HepG2 (cell line): Measurements from ENCODE around the gene ZMYND12. TPM values are rescaled to one million over a fixed set of nuclear protein-coding genes. Genes with fewer than 3 reads are reported as not detected.

Experiments used
- CENPT ChIP-seq: sonication (generic); formaldehyde crosslinking; IDR thresholded peaks from 2 replicates; pipeline ENCODE4 v1.8.0; 2022; ENCODE audit warnings: low read depth, mild to moderate bottlenecking, moderate library complexity, missing genetic modification reagents
- IKZF1 ChIP-seq: fragments of 450-650 bp; IDR thresholded peaks from 2 replicates; pipeline ENCODE4 v1.7.1; 2016
- MBNL3 ChIP-seq: fragments of 250-450 bp; sonication (Bioruptor Pico); conservative IDR thresholded peaks from 2 replicates; pipeline ENCODE4 v1.8.0; 2022; ENCODE audit warnings: mild to moderate bottlenecking, inconsistent platforms
- POLR2AphosphoS2 ChIP-seq: IDR thresholded peaks from 2 replicates; pipeline ENCODE4 v1.6.1; 2011; ENCODE audit warnings: low read depth, low read length, improper control_type of control experiment
- SMARCE1 ChIP-seq: fragments of 450-650 bp; IDR thresholded peaks from 2 replicates; pipeline ENCODE4 v1.6.1; 2017; ENCODE audit warnings: borderline replicate concordance
- SNAPC5 ChIP-seq: sonication (generic); formaldehyde crosslinking; IDR thresholded peaks from 2 replicates; pipeline ENCODE4 v1.8.1; 2023; ENCODE audit warnings: mild to moderate bottlenecking, missing genetic modification reagents, borderline replicate concordance
- SOX13 ChIP-seq, 3 experiments: fragments of 450-650 bp in 1 of 3; sonication (generic) in 1 of 3; formaldehyde crosslinking in 1 of 3; IDR thresholded peaks in 2 of 3; conservative IDR thresholded peaks in 1 of 3; 2 replicates each; pipeline versions ENCODE4 v1.5.0 to v1.6.1; 2016 to 2020; ENCODE audit warnings: antibody characterized with exemption in 1 of 3, mild to moderate bottlenecking in 1 of 3, missing compliant biosample characterization in 1 of 3, missing genetic modification reagents in 1 of 3, moderate library complexity in 1 of 3
- SRSF1 ChIP-seq: fragments of 200-400 bp; formaldehyde crosslinking; optimal IDR thresholded peaks from 2 replicates; pipeline ENCODE3; 2017; ENCODE audit warnings: mild to moderate bottlenecking, low read depth, low read length, moderate library complexity
- SRSF9 ChIP-seq: fragments of 200-400 bp; formaldehyde crosslinking; IDR thresholded peaks from 2 replicates; pipeline ENCODE4 v1.6.1; 2018; ENCODE audit warnings: borderline replicate concordance, mild to moderate bottlenecking, low read depth, low read length; ENCODE audit not compliant: insufficient read depth, poor library complexity, severe bottlenecking
- STAT6 ChIP-seq: sonication (generic); formaldehyde crosslinking; IDR thresholded peaks from 2 replicates; pipeline ENCODE4 v1.4.0; 2020; ENCODE audit warnings: missing genetic modification reagents, mild to moderate bottlenecking, borderline replicate concordance
- TRIM24 ChIP-seq: sonication (generic); formaldehyde crosslinking; IDR thresholded peaks from 2 replicates; pipeline ENCODE4 v1.8.0; 2022; ENCODE audit warnings: mild to moderate bottlenecking, missing genetic modification reagents
- ZNF570 ChIP-seq: sonication (generic); formaldehyde crosslinking; IDR thresholded peaks from 2 replicates; pipeline ENCODE4 v1.4.0; 2020; ENCODE audit warnings: mild to moderate bottlenecking, missing genetic modification reagents, borderline replicate concordance
- ZNF572 ChIP-seq: sonication (generic); formaldehyde crosslinking; IDR thresholded peaks from 2 replicates; pipeline ENCODE4 v1.5.1; 2020; ENCODE audit warnings: mild to moderate bottlenecking, missing genetic modification reagents
- ZNF737 ChIP-seq: sonication (generic); formaldehyde crosslinking; IDR thresholded peaks from 2 replicates; pipeline ENCODE4 v1.5.0; 2020; ENCODE audit warnings: missing genetic modification reagents, mild to moderate bottlenecking, borderline replicate concordance
- polyA plus RNA-seq, 8 experiments: library from polyadenylated mRNA; depleted of rRNA in 3 of 8; stranded (reverse) in 7 of 8; unstranded in 1 of 8; fragments of >200 nt; fragmentation: Illumina TruSeq in 4 of 8; extraction: Trizol in 4 of 8; gene quantifications; 2 replicates each; pipeline versions ENCODE4 v1.2.1 to v1.2.3, GENCODE V29; 2011 to 2016; ENCODE audit warnings: low read depth in 4 of 8, missing spikeins in 1 of 8, mixed read lengths in 1 of 8; ENCODE audit not compliant: insufficient read depth in 1 of 8
- total RNA-seq, 5 experiments: library from RNA; depleted of rRNA; stranded (reverse); fragments of >200 nt; fragmentation: Illumina TruSeq; extraction: Trizol; gene quantifications; 2 replicates each; pipeline ENCODE4 v1.2.3, GENCODE V29; 2016; ENCODE audit warnings: low read depth in 1 of 5
- TF ChIP-seq, protein P1 (sequence below): sonication (generic); formaldehyde crosslinking; IDR thresholded peaks from 2 replicates; pipeline ENCODE4 v1.4.0; 2020; ENCODE audit warnings: mild to moderate bottlenecking, missing genetic modification reagents
- TF ChIP-seq, protein P2 (sequence below): sonication (generic); formaldehyde crosslinking; IDR thresholded peaks from 2 replicates; pipeline ENCODE4 v1.4.0; 2020; ENCODE audit warnings: missing genetic modification reagents, borderline replicate concordance

Gene ZMYND12
- total and polyA plus RNA-seq, 2 of the 13 experiments (the other 11 are each of a cell fraction or from before 2014, with no cell fraction given): 0.13 to 0.71 TPM

- TF ChIP-seq MBNL3: no peak
- TF ChIP-seq SNAPC5 (CRISPR knock-in tag): no peak
- TF ChIP-seq SMARCE1: no peak
- no peak for TF ChIP-seq IKZF1
- TF ChIP-seq TRIM24 (CRISPR knock-in tag): no peak
- TF ChIP-seq ZNF737: no peak
- no peak for TF ChIP-seq SOX13 (IDR thresholded peaks at IDR 0.05)
- peak in 1 of 2 experiments; percentile 19; a peak in 1 of 4 replicates for TF ChIP-seq SOX13 (CRISPR knock-in tag; conservative IDR thresholded peaks at IDR 0.05 in 1 of 2, IDR thresholded peaks at IDR 0.05 in 1 of 2)
- TF ChIP-seq ZNF572 (CRISPR knock-in tag): no peak; the same call in 1 of the 2 replicates
- no peak; the same call in 1 of the 2 replicates for TF ChIP-seq CENPT
- TF ChIP-seq, protein P1, sequence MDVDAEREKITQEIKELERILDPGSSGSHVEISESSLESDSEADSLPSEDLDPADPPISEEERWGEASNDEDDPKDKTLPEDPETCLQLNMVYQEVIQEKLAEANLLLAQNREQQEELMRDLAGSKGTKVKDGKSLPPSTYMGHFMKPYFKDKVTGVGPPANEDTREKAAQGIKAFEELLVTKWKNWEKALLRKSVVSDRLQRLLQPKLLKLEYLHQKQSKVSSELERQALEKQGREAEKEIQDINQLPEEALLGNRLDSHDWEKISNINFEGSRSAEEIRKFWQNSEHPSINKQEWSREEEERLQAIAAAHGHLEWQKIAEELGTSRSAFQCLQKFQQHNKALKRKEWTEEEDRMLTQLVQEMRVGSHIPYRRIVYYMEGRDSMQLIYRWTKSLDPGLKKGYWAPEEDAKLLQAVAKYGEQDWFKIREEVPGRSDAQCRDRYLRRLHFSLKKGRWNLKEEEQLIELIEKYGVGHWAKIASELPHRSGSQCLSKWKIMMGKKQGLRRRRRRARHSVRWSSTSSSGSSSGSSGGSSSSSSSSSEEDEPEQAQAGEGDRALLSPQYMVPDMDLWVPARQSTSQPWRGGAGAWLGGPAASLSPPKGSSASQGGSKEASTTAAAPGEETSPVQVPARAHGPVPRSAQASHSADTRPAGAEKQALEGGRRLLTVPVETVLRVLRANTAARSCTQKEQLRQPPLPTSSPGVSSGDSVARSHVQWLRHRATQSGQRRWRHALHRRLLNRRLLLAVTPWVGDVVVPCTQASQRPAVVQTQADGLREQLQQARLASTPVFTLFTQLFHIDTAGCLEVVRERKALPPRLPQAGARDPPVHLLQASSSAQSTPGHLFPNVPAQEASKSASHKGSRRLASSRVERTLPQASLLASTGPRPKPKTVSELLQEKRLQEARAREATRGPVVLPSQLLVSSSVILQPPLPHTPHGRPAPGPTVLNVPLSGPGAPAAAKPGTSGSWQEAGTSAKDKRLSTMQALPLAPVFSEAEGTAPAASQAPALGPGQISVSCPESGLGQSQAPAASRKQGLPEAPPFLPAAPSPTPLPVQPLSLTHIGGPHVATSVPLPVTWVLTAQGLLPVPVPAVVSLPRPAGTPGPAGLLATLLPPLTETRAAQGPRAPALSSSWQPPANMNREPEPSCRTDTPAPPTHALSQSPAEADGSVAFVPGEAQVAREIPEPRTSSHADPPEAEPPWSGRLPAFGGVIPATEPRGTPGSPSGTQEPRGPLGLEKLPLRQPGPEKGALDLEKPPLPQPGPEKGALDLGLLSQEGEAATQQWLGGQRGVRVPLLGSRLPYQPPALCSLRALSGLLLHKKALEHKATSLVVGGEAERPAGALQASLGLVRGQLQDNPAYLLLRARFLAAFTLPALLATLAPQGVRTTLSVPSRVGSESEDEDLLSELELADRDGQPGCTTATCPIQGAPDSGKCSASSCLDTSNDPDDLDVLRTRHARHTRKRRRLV: peak; percentile 32; the same call in 1 of the 2 replicates
- peak; percentile 76 for TF ChIP-seq SRSF1
- TF ChIP-seq, protein P2, sequence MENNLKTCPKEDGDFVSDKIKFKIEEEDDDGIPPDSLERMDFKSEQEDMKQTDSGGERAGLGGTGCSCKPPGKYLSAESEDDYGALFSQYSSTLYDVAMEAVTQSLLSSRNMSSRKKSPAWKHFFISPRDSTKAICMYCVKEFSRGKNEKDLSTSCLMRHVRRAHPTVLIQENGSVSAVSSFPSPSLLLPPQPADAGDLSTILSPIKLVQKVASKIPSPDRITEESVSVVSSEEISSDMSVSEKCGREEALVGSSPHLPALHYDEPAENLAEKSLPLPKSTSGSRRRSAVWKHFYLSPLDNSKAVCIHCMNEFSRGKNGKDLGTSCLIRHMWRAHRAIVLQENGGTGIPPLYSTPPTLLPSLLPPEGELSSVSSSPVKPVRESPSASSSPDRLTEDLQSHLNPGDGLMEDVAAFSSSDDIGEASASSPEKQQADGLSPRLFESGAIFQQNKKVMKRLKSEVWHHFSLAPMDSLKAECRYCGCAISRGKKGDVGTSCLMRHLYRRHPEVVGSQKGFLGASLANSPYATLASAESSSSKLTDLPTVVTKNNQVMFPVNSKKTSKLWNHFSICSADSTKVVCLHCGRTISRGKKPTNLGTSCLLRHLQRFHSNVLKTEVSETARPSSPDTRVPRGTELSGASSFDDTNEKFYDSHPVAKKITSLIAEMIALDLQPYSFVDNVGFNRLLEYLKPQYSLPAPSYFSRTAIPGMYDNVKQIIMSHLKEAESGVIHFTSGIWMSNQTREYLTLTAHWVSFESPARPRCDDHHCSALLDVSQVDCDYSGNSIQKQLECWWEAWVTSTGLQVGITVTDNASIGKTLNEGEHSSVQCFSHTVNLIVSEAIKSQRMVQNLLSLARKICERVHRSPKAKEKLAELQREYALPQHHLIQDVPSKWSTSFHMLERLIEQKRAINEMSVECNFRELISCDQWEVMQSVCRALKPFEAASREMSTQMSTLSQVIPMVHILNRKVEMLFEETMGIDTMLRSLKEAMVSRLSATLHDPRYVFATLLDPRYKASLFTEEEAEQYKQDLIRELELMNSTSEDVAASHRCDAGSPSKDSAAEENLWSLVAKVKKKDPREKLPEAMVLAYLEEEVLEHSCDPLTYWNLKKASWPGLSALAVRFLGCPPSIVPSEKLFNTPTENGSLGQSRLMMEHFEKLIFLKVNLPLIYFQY: no peak
- no peak for TF ChIP-seq SRSF9
- TF ChIP-seq POLR2AphosphoS2: no peak
- no peak for TF ChIP-seq STAT6 (CRISPR knock-in tag)
- TF ChIP-seq ZNF570 (CRISPR knock-in tag): 0 out of 2 replicates have a peak, but pooled peaks have one; percentile 36
Observed at GRCh38 chr1:42456010-42456753, at the start of gene ZMYND12, which contains the start of gene PPCS (continued).
